H1 (cell line): Measurements from ENCODE around the gene RBM26.

ENCODE experiments used
- BRCA1 ChIP-seq: IDR thresholded peaks from 2 replicates; pipeline ENCODE4 v1.6.1; 2012; ENCODE audit warnings: low read depth, low read length, improper control_type of control experiment
- CTCF ChIP-seq, 3 experiments: IDR thresholded peaks; 1 replicate in 2 of 3; 2 replicates in 1 of 3; pipeline versions ENCODE4 v1.5.1 to v1.6.1; 2011; ENCODE audit warnings: low read length in 3 of 3, mild to moderate bottlenecking in 3 of 3, inconsistent platforms in 2 of 3, low read depth in 1 of 3, moderate library complexity in 1 of 3; ENCODE audit not compliant: insufficient read depth in 1 of 3; ENCODE audit errors: control extremely low read depth in 1 of 3
- EZH2 ChIP-seq: fragments of 200-600 bp; sonication (generic); IDR thresholded peaks from 2 replicates; pipeline ENCODE4 v1.7.1; 2012; ENCODE audit warnings: low read depth, mild to moderate bottlenecking, moderate library complexity, low read length, inconsistent platforms; ENCODE audit not compliant: severe bottlenecking
- GTF2F1 ChIP-seq: IDR thresholded peaks from 2 replicates; pipeline ENCODE4 v1.6.1; 2012; ENCODE audit warnings: low read depth, low read length, improper control_type of control experiment, borderline replicate concordance
- RNF2 ChIP-seq: fragments of 200-900, 300-1000 bp; sonication (generic); IDR thresholded peaks from 2 replicates; pipeline ENCODE4 v1.7.1; 2016; ENCODE audit warnings: borderline replicate concordance, low read depth, mild to moderate bottlenecking, antibody characterized with exemption, low read length; ENCODE audit not compliant: poor library complexity, severe bottlenecking; ENCODE audit errors: missing control alignments
- SAP30 ChIP-seq: fragments of 300-600 bp; sonication (generic); IDR thresholded peaks from 2 replicates; pipeline ENCODE4 v1.7.1; 2012; ENCODE audit warnings: low read length, moderate library complexity, mild to moderate bottlenecking, inconsistent platforms; ENCODE audit not compliant: insufficient read depth, insufficient replicate concordance
- ZNF274 ChIP-seq: IDR thresholded peaks from 2 replicates; pipeline ENCODE4 v1.7.0; 2012; ENCODE audit warnings: low read length, borderline replicate concordance; ENCODE audit errors: extremely low read depth

- TF ChIP-seq EZH2, result no peak
- no peak for TF ChIP-seq BRCA1
- TF ChIP-seq SAP30, result no peak
- TF ChIP-seq CTCF (IDR thresholded peaks at IDR 0.05; ENCODE audit: control extremely low read depth in 1 of 3, insufficient read depth in 1 of 3, low read depth in 1 of 3, low read length in 3 of 3), result no peak
- TF ChIP-seq GTF2F1, result no peak
- no peak for TF ChIP-seq ZNF274
- TF ChIP-seq RNF2, result no peak
These were observed 25.1 kb downstream of the RBM26 start for GRCh38 chr13:79380997-79381396.
